Transverse colon (tissue), 4 donors: ENCODE results near the gene DLL1. TPM values are rescaled to one million over a fixed set of nuclear protein-coding genes. Genes with fewer than 3 reads are reported as not detected.
"Not testable (repeated sequence)": the region's sequence is repeated elsewhere in the genome, so short reads cannot be mapped to it uniquely, and the experiment has no call there.

Experiments
- DNase-seq: peaks from one replicate; pipeline ENCODE4 v3.0.0-alpha.2; 2019
- H3K27ac ChIP-seq, 4 donors: fragments of 200-600 bp; sonication (generic); 2 replicates each; pipeline ENCODE4 v1.5.1; 2016 to 2018; ENCODE audit warnings: inconsistent platforms in 4 of 4
- H3K27me3 ChIP-seq: fragments of 200-600 bp; sonication (generic); 2 replicates; pipeline ENCODE4 v1.5.1; 2017; ENCODE audit warnings: inconsistent platforms
- H3K36me3 ChIP-seq, 4 donors: fragments of 200-600 bp; sonication (generic); 2 replicates each; pipeline ENCODE4 v1.5.1; 2017 to 2019; ENCODE audit warnings: inconsistent platforms in 4 of 4
- H3K4me1 ChIP-seq, 4 donors: fragments of 200-600 bp; sonication (generic); 2 replicates each; pipeline ENCODE4 v1.5.1; 2017 to 2020; ENCODE audit warnings: inconsistent platforms in 4 of 4
- H3K4me3 ChIP-seq, 4 donors: fragments of 200-600 bp; sonication (generic); 1 replicate in 1 of 4; 2 replicates in 3 of 4; pipeline versions ENCODE4 v1.5.1 to v1.6.1; 2017 to 2019; ENCODE audit warnings: inconsistent platforms in 4 of 4
- H3K9me3 ChIP-seq, 2 donors: fragments of 200-600 bp; sonication (generic); 2 replicates each; pipeline ENCODE4 v1.5.1; 2017 to 2019; ENCODE audit warnings: inconsistent platforms in 2 of 2
- EP300 ChIP-seq: sonication (generic); formaldehyde crosslinking; IDR thresholded peaks from one replicate; pipeline ENCODE4 v1.6.1; 2017; ENCODE audit warnings: antibody characterized with exemption, low read depth
- POLR2A ChIP-seq: fragments of 450-650 bp; IDR thresholded peaks from one replicate; pipeline ENCODE4 v1.6.1; 2016; ENCODE audit warnings: antibody characterized with exemption, mild to moderate bottlenecking, moderate library complexity
- POLR2AphosphoS5 ChIP-seq, 3 donors: sonication (generic); formaldehyde crosslinking; IDR thresholded peaks; one replicate each; pipeline ENCODE4 v1.6.1; 2016; ENCODE audit warnings: antibody characterized with exemption in 3 of 3
- WGBS, 2 donors: methylation state at CpG; one replicate each; pipeline ENCODE4 v1.1.5; 2018; ENCODE audit warnings: low coverage in 1 of 2; 5-methylcytosine and 5-hydroxymethylcytosine counted together
- in situ Hi-C, 4 donors: fragments of 200-750 bp; cut with MboI; loops; one replicate each; pipeline versions ENCODE4 v1.15.0 to v1.15.1; 2017; ENCODE audit warnings: low sequenced_read_pairs in 3 of 4, low pct_ligation_motif_present in 1 of 4, low pct_unique_long_range_greater_than_20kb in 1 of 4
- intact Hi-C: fragments of 100-400 bp; cut with DNase I; formaldehyde crosslinking; loops from one replicate; pipeline ENCODE4 v1.15.1; 2023; ENCODE audit warnings: low total_unique reads
- total RNA-seq, 4 donors: library from RNA; depleted of rRNA; stranded (reverse); fragments of >200 nt; gene quantifications; one replicate each; pipeline ENCODE4 v1.1.0, GENCODE V29; 2016
- TF ChIP-seq, protein P1 (sequence below), 5 experiments: fragments of 200-600 bp in 3 of 5; fragments of 450-650 bp in 2 of 5; sonication (generic) in 3 of 5; IDR thresholded peaks; 1 replicate in 2 of 5; 2 replicates in 3 of 5; pipeline ENCODE4 v1.5.1; 2016 to 2017; ENCODE audit warnings: antibody characterized with exemption in 5 of 5, inconsistent platforms in 3 of 5, mild to moderate bottlenecking in 2 of 5, moderate library complexity in 1 of 5

DLL1 gene, protein sequence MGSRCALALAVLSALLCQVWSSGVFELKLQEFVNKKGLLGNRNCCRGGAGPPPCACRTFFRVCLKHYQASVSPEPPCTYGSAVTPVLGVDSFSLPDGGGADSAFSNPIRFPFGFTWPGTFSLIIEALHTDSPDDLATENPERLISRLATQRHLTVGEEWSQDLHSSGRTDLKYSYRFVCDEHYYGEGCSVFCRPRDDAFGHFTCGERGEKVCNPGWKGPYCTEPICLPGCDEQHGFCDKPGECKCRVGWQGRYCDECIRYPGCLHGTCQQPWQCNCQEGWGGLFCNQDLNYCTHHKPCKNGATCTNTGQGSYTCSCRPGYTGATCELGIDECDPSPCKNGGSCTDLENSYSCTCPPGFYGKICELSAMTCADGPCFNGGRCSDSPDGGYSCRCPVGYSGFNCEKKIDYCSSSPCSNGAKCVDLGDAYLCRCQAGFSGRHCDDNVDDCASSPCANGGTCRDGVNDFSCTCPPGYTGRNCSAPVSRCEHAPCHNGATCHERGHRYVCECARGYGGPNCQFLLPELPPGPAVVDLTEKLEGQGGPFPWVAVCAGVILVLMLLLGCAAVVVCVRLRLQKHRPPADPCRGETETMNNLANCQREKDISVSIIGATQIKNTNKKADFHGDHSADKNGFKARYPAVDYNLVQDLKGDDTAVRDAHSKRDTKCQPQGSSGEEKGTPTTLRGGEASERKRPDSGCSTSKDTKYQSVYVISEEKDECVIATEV
- 10 to 100 TPM; 15.0 to 46.2 (median 25.9) TPM for total RNA-seq

DNA sequence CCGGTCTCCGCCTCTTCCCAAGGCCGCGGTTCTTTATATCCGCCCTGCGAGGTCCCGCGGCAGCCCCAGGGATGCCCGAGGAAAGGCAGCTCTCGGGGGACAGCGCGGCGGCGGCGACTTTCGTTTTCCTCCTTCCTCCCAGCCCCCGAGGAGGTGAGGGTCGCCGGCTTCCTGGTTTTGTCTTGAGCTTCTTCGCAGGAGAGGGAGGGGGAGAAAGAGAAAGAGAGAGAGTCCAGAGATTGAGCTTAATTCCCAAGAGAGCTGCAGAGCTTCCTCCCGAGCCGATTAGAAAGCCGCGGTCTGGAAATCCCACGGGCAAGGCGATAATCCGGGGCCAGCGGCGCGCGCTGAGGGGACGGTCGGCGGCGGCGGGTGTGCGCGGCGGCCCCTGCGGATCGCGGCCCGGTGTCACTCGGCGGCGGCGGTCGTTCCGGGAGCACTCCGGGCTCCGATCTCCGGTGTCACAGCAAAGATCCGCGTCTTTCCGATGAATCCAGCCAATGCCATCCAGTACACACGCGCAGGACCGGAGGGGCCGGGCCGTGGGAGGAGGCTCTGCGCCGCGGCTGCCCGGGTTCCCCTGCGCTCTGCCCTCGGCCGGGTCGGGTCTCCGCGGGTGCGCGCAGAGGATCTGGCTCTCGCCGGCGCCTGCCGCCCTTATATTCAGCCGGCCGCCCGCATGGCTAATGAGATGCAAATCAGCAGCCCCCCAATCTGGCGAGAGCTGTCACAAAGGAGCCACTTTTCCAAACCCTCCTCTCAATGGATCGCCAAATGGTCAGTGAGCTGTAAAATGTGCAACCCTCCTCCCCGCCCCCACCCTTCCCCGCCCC is at the start of gene DLL1:
Gene DLL1 (minus strand): TSS at position 783 of the 833 bp plus-strand sequence. CDS start 939 bp downstream, outside the sequence.
- H3K4me3 ChIP-seq, result peak within 1 kb of the TSS; percentile 50 to 72 (median 68)
- intact Hi-C loops, result no loop called here
- peaks cover 15 to 65% (median 54%) of the 10 kb centered on the region in 4 donors for H3K4me1 ChIP-seq

DNA sequence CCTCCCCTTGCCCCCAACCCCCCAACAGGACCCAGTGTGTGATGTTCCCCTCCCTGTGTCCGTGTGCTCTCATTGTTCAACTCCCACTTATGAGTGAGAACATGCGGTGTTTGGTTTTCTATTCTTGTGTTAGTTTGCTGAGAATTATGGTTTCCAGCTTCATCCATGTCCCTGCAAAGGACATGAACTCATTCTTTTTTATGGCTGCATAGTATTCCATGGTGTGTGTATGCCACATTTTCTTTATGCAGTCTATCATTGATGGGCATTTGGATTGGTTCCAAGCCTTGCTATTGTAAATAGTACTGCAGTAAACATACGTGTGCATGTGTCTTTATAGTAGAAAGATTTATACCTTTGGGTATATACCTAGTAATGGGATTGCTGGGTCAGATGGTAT is 44.3 kb upstream of the DLL1 start:
- DNase-seq, H3K27me3 ChIP-seq, intact Hi-C loops, H3K27ac ChIP-seq, in situ Hi-C loops, H3K4me1 ChIP-seq, H3K4me3 ChIP-seq, H3K9me3 ChIP-seq: not testable (repeated sequence)
- H3K36me3 ChIP-seq, result peaks cover 0 to 24% (median 8%) of the 10 kb centered on the region in 4 donors
- WGBS, 2 donors, result 99 to 100% methylated on average over 1 to 3 of the region's 3 CpGs

More for the DNA sequence above, at the start of gene DLL1:
- 1% methylated on average over 82 of the region's 83 CpGs; no CpG with 5 or more reads in 1 of the 2 donors for WGBS, 2 donors
- in situ Hi-C loops, result no loop called here
- peak in 2 of 3 donors; percentile 74 to 84 for TF ChIP-seq POLR2AphosphoS5 (IDR thresholded peaks at IDR 0.05)
- no peak for TF ChIP-seq EP300
- TF ChIP-seq POLR2A, result peak; percentile 87
- TF ChIP-seq, protein P1, sequence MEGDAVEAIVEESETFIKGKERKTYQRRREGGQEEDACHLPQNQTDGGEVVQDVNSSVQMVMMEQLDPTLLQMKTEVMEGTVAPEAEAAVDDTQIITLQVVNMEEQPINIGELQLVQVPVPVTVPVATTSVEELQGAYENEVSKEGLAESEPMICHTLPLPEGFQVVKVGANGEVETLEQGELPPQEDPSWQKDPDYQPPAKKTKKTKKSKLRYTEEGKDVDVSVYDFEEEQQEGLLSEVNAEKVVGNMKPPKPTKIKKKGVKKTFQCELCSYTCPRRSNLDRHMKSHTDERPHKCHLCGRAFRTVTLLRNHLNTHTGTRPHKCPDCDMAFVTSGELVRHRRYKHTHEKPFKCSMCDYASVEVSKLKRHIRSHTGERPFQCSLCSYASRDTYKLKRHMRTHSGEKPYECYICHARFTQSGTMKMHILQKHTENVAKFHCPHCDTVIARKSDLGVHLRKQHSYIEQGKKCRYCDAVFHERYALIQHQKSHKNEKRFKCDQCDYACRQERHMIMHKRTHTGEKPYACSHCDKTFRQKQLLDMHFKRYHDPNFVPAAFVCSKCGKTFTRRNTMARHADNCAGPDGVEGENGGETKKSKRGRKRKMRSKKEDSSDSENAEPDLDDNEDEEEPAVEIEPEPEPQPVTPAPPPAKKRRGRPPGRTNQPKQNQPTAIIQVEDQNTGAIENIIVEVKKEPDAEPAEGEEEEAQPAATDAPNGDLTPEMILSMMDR (IDR thresholded peaks at IDR 0.05), result no peak
- H3K9me3 ChIP-seq, result no peaks in the 10 kb centered on the region
- peak within 1 kb of the TSS; percentile 74 to 86 (median 85) for H3K27ac ChIP-seq
- no peaks in the 10 kb centered on the region for H3K36me3 ChIP-seq
- DNase-seq, result peak; percentile 40
- H3K27me3 ChIP-seq, result peaks cover 82% of the 10 kb centered on the region

DNA sequence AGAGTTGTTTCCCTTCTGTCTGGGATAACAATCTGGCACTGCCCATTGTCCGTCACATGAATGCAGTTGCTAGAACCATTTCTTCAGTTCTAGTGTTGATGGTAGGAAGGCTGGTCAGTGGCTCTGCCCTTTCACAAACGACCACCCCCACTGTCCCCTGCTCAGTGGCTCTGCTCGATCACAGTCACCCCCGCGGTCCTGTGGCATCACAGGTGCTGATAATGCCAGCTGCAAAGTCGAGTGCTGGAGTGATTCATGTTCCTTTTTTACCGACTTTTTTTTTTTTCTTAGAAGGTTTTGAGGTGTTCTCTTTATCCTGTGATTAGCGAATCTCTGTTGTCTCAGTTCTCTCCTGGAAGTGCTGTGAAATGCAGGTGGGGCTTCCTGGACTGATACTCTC is 38.4 kb upstream of the DLL1 start:
- H3K36me3 ChIP-seq, result peaks cover 0 to 45% (median 15%) of the 10 kb centered on the region in 4 donors
- no peak overlapping the region for H3K4me3 ChIP-seq
- DNase-seq, result no peak
- WGBS, 2 donors, result 84 to 85% methylated on average over 7 to 8 of the region's 8 CpGs
- no peak overlapping the region for H3K27ac ChIP-seq
- in situ Hi-C loops, result no loop called here
- no peaks in the 10 kb centered on the region for H3K27me3 ChIP-seq
- TF ChIP-seq POLR2A (no peak), POLR2AphosphoS5 (IDR thresholded peaks at IDR 0.05) (no peak), EP300 (no peak)
- TF ChIP-seq, protein P1 (IDR thresholded peaks at IDR 0.05), result no peak
- intact Hi-C loops, result no loop called here
- H3K4me1 ChIP-seq, result no peaks in the 10 kb centered on the region
- no peaks in the 10 kb centered on the region for H3K9me3 ChIP-seq

DNA sequence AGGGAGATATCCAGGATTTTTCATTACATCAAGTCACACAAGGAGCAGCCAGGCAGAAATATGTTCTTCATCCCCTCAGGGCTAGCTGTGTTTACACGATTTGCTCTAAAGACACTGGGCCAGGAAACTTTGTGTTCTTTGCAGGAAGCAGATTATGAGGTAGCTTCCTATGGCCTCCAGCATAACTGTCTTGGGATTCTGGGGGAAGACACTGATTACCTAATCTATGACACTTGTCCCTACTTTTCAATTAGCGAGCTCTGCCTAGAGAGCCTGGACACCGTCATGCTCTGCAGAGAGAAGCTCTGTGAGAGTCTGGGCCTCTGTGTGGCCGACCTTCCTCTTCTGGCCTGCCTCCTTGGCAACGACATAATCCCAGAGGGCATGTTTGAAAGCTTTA is 26.8 kb upstream of the DLL1 start:
- intact Hi-C loops, result no loop called here
- no peaks in the 10 kb centered on the region for H3K9me3 ChIP-seq
- no peaks in the 10 kb centered on the region for H3K27me3 ChIP-seq
- peaks cover 0 to 7% (median 4%) of the 10 kb centered on the region in 4 donors for H3K36me3 ChIP-seq
- H3K4me3 ChIP-seq, result no peak overlapping the region
- TF ChIP-seq POLR2A (no peak), EP300 (no peak), POLR2AphosphoS5 (IDR thresholded peaks at IDR 0.05) (no peak)
- TF ChIP-seq, protein P1 (IDR thresholded peaks at IDR 0.05), result no peak
- in situ Hi-C loops, result no loop called here
- no peak overlapping the region for H3K27ac ChIP-seq
- WGBS, 2 donors, result 79 to 80% methylated on average over 2 to 5 of the region's 5 CpGs
- no peak for DNase-seq
- peaks cover 0 to 10% (median 0%) of the 10 kb centered on the region in 4 donors for H3K4me1 ChIP-seq
